ENCODE results near the gene ZPLD1.

DNA sequence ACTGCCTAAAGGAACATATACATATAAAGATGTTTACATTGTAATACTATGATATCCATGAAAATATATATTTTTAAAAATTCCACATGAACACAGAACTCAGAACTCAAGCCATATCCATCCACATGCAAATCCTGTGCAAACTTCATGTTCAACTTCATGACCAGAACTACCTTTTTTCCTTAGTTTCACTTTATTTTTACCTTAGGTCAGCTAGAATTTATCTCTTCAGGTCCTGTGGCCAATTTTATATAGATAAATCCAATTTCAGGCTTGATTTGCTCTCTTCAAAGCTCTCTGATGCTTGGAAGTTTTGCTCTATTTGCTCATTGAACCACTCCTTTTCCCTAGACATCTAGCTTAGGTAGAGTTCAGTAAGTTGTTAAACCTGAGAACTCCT, 38.8 kb downstream of the ZPLD1 start:
- TF ChIP-seq, protein P1, sequence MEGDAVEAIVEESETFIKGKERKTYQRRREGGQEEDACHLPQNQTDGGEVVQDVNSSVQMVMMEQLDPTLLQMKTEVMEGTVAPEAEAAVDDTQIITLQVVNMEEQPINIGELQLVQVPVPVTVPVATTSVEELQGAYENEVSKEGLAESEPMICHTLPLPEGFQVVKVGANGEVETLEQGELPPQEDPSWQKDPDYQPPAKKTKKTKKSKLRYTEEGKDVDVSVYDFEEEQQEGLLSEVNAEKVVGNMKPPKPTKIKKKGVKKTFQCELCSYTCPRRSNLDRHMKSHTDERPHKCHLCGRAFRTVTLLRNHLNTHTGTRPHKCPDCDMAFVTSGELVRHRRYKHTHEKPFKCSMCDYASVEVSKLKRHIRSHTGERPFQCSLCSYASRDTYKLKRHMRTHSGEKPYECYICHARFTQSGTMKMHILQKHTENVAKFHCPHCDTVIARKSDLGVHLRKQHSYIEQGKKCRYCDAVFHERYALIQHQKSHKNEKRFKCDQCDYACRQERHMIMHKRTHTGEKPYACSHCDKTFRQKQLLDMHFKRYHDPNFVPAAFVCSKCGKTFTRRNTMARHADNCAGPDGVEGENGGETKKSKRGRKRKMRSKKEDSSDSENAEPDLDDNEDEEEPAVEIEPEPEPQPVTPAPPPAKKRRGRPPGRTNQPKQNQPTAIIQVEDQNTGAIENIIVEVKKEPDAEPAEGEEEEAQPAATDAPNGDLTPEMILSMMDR (IDR thresholded peaks at IDR 0.05): no peak
- TF ChIP-seq POLR2A (IDR thresholded peaks at IDR 0.05): no peak
